HEK293T (cell line): Measurements from ENCODE around the gene EME2.

Experiments
- CTCF ChIA-PET: fragments of 350-600 bp; formaldehyde crosslinking; extraction: SDS; loops from one replicate; lab custom pipeline; 2021; ENCODE audit warnings: antibody characterized with exemption, inconsistent platforms; lab: Yijun Ruan, JAX
- POLR2A ChIA-PET: fragments of 350-600 bp; formaldehyde crosslinking; extraction: SDS; loops from one replicate; lab custom pipeline; 2020; ENCODE audit warnings: antibody characterized with exemption, inconsistent platforms; lab: Yijun Ruan, JAX
- DNase-seq: peaks from one replicate; pipeline ENCODE4 v3.0.0; 2012; ENCODE audit warnings: mixed read lengths; ENCODE audit errors: extremely low spot score
- ARNT ChIP-seq: fragments of 450-650 bp; IDR thresholded peaks from 2 replicates; pipeline ENCODE4 v1.6.1; 2017; ENCODE audit warnings: mild to moderate bottlenecking
- BHLHE40 ChIP-seq: fragments of 450-650 bp; IDR thresholded peaks from 2 replicates; pipeline ENCODE4 v1.6.1; 2016; ENCODE audit warnings: mild to moderate bottlenecking, moderate library complexity, borderline replicate concordance
- CTBP1 ChIP-seq: fragments of 450-650 bp; IDR thresholded peaks from 2 replicates; pipeline ENCODE4 v1.6.1; 2016; ENCODE audit warnings: borderline replicate concordance
- ELF4 ChIP-seq: fragments of 450-650 bp; IDR thresholded peaks from 2 replicates; pipeline ENCODE4 v1.6.1; 2017; ENCODE audit warnings: antibody characterized with exemption
- FOXA1 ChIP-seq: fragments of 450-650 bp; IDR thresholded peaks from 2 replicates; pipeline ENCODE4 v1.6.1; 2016; ENCODE audit warnings: mild to moderate bottlenecking
- FOXK2 ChIP-seq: fragments of 450-650 bp; IDR thresholded peaks from 2 replicates; pipeline ENCODE4 v1.6.1; 2016; ENCODE audit warnings: mild to moderate bottlenecking
- FOXM1 ChIP-seq: fragments of 450-650 bp; IDR thresholded peaks from 2 replicates; pipeline ENCODE4 v1.6.1; 2017; ENCODE audit warnings: mild to moderate bottlenecking, borderline replicate concordance
- HDGF ChIP-seq: fragments of 450-650 bp; IDR thresholded peaks from 2 replicates; pipeline ENCODE4 v1.6.1; 2017; ENCODE audit warnings: antibody characterized with exemption, borderline replicate concordance
- L3MBTL2 ChIP-seq: fragments of 450-650 bp; conservative IDR thresholded peaks from 2 replicates; pipeline ENCODE4 v1.6.1; 2016; ENCODE audit warnings: mild to moderate bottlenecking
- LEF1 ChIP-seq: fragments of 450-650 bp; IDR thresholded peaks from 2 replicates; pipeline ENCODE4 v1.6.1; 2017; ENCODE audit warnings: mild to moderate bottlenecking, borderline replicate concordance
- NFRKB ChIP-seq: fragments of 450-650 bp; IDR thresholded peaks from 2 replicates; pipeline ENCODE4 v1.6.1; 2016; ENCODE audit warnings: mild to moderate bottlenecking, moderate library complexity
- SP1 ChIP-seq: fragments of 450-650 bp; IDR thresholded peaks from 2 replicates; pipeline ENCODE4 v1.6.1; 2017
- SUZ12 ChIP-seq: fragments of 450-650 bp; IDR thresholded peaks from 2 replicates; pipeline ENCODE4 v1.6.1; 2016; ENCODE audit warnings: mild to moderate bottlenecking
- TARDBP ChIP-seq: fragments of 450-650 bp; IDR thresholded peaks from 2 replicates; pipeline ENCODE4 v1.6.1; 2016
- ZNF384 ChIP-seq: fragments of 450-650 bp; IDR thresholded peaks from 2 replicates; pipeline ENCODE4 v1.6.1; 2016
- TF ChIP-seq, protein P1 (sequence below): fragments of 450-650 bp; IDR thresholded peaks from 2 replicates; pipeline ENCODE4 v1.6.1; 2016

The EME2 gene

GRCh38 chr16:1784977-1785845 lies 12.6 kb downstream of the EME2 start:
- DNase-seq: no peak
- ChIA-PET POLR2A (no interaction called here), CTCF (no interaction called here)
- TF ChIP-seq LEF1 (no peak), L3MBTL2 (no peak), SP1 (no peak), SUZ12 (no peak), ARNT (no peak), ELF4 (no peak), ZNF384 (no peak), FOXA1 (no peak), FOXK2 (no peak), FOXM1 (no peak), TARDBP (no peak), NFRKB (no peak), HDGF (no peak), BHLHE40 (no peak), CTBP1 (no peak)
- TF ChIP-seq, protein P1, sequence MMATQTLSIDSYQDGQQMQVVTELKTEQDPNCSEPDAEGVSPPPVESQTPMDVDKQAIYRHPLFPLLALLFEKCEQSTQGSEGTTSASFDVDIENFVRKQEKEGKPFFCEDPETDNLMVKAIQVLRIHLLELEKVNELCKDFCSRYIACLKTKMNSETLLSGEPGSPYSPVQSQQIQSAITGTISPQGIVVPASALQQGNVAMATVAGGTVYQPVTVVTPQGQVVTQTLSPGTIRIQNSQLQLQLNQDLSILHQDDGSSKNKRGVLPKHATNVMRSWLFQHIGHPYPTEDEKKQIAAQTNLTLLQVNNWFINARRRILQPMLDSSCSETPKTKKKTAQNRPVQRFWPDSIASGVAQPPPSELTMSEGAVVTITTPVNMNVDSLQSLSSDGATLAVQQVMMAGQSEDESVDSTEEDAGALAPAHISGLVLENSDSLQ: no peak

DNA sequence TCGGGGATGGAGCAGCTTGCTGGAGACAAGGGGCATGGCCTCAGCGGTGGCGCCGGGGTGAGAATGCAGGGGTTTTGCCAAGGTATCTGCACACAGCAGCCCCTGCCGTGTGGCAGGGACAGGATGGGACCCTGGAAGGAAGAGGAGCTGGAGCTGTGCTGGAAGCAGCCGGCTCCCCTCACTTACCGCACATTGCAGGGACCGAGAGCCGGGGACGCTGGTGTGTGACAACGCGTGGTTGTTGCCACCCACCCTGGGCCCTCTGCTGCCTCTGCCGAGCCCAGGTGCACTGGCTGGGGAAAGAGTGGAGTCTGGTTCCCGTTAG lies 13.2 kb downstream of the EME2 start:
- ChIA-PET CTCF (no interaction called here), POLR2A (no interaction called here)
- TF ChIP-seq TARDBP: no peak
- no peak for TF ChIP-seq ARNT
- TF ChIP-seq, protein P1: no peak
- TF ChIP-seq SP1: no peak
- TF ChIP-seq CTBP1: no peak
- no peak for TF ChIP-seq BHLHE40
- TF ChIP-seq ELF4: no peak
- no peak for TF ChIP-seq ZNF384
- no peak for TF ChIP-seq FOXM1
- TF ChIP-seq LEF1: no peak
- TF ChIP-seq NFRKB: no peak
- no peak for TF ChIP-seq SUZ12
- TF ChIP-seq L3MBTL2: no peak
- no peak for TF ChIP-seq HDGF
- no peak for TF ChIP-seq FOXK2
- TF ChIP-seq FOXA1: no peak
- no peak for DNase-seq

DNA sequence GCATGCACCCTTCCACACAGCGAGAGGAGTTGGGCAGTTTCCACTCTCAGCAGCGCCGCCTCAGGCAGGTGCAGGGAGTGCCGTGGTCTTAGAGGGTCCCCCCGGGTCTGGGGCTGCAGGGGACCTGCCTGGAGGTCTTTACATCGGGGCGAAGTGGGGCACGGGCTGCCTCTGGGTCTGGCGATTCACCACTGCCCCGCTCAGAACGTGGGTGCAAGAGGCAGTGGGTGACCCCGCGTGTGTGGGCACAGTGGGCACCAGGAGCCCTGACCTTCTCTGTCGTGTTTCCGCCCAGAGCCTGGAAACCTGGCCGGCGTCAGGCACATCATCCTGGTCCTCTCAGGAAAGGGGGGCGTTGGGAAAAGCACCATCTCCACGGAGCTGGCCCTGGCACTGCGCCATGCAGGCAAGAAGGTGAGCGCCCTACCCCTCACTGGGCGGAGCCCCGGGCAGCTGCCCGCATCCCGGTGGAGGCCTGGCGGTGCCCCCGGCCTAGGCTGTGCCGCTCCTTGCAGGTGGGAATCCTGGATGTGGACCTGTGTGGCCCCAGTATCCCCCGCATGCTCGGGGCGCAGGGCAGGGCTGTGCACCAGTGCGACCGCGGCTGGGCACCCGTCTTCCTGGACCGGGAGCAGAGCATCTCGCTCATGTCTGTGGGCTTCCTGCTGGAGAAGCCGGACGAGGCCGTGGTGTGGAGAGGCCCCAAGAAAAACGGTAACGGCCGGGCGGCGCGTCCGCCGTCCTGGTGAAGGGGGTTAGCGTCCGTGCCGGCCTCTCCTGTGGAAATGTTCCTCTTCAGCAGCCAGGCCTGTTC lies 13.8 kb downstream of the EME2 start:
- TF ChIP-seq FOXM1 (no peak), SUZ12 (no peak), LEF1 (no peak), HDGF (no peak), ARNT (no peak), BHLHE40 (no peak), FOXA1 (no peak), ZNF384 (no peak), CTBP1 (no peak), TARDBP (no peak), ELF4 (no peak), FOXK2 (no peak), SP1 (no peak), L3MBTL2 (no peak), NFRKB (no peak)
- TF ChIP-seq, protein P1: no peak
- POLR2A ChIA-PET: no interaction called here
- CTCF ChIA-PET: no interaction called here

DNA sequence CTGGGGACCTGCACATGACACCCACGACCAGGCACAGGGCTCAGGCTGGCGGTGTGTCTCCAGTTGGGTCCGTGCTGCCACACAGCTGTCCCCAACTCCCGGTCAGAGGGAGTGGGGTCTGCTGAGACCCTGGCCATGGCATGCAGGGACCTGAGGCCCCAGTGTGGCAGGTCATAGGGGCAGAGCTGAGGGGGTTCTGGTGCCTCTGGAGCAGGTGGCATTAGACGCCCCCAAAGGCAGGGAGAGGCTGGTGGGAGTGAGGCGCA lies 14.4 kb downstream of the EME2 start:
- POLR2A ChIA-PET: no interaction called here
- no peak for DNase-seq
- CTCF ChIA-PET: no interaction called here
- TF ChIP-seq CTBP1: no peak
- TF ChIP-seq HDGF: no peak
- no peak for TF ChIP-seq TARDBP
- no peak for TF ChIP-seq BHLHE40

More for the DNA sequence above, 13.8 kb downstream of the EME2 start:
- DNase-seq: no peak

- CTCF ChIA-PET: no interaction called here
These were observed 14.9 kb downstream of the EME2 start for GRCh38 chr16:1787322-1788094.

More at GRCh38 chr16:1787322-1788094, 14.9 kb downstream of the EME2 start:
- TF ChIP-seq FOXA1: no peak
- POLR2A ChIA-PET: no interaction called here
- no peak for DNase-seq
